ENCODE results near the gene PERM1. TPM values are rescaled to one million over a fixed set of nuclear protein-coding genes. Genes with fewer than 3 reads are reported as not detected.

Gene PERM1
- polyA plus RNA-seq, 2 donors: 0.47 to 3.4 TPM

Other genes starting within 250 kb of the PERM1 start
- gene SAMD11, start 58.2 kb downstream of the PERM1 start, polyA plus RNA-seq: 1 to 10 TPM in 1 of 2 donors, under 1 TPM in 1; 0.68 to 1.5 TPM
- gene NOC2L, start 22.8 kb downstream of the PERM1 start, polyA plus RNA-seq: 10 to 100 TPM; 60.8 to 67.4 TPM
- gene KLHL17, start 21.5 kb downstream of the PERM1 start, polyA plus RNA-seq: 10 to 100 TPM; 11.9 to 21.8 TPM
- 10 to 100 TPM; 35.6 to 74.7 TPM for gene PLEKHN1, start 15.6 kb downstream of the PERM1 start, polyA plus RNA-seq
- gene HES4, start 18.0 kb upstream of the PERM1 start, polyA plus RNA-seq: 10 to 100 TPM; 15.1 to 20.2 TPM
- gene ISG15, start 31.4 kb upstream of the PERM1 start, polyA plus RNA-seq: 10 to 100 TPM; 17.8 to 40.7 TPM
- gene AGRN, start 38.0 kb upstream of the PERM1 start, polyA plus RNA-seq: 10 to 100 TPM; 17.0 to 40.6 TPM
- 10 to 100 TPM; 28.2 to 44.2 TPM for gene RNF223, start 92.2 kb upstream of the PERM1 start, polyA plus RNA-seq
- gene C1orf159, start 134.0 kb upstream of the PERM1 start, polyA plus RNA-seq: 10 to 100 TPM; 13.0 to 27.5 TPM
- gene TTLL10, start 191.8 kb upstream of the PERM1 start, polyA plus RNA-seq: under 1 TPM; 0.28 to 0.43 TPM
- 1 to 10 TPM; 1.9 to 4.3 TPM for gene TNFRSF18, start 224.5 kb upstream of the PERM1 start, polyA plus RNA-seq
- 1 to 10 TPM in 1 of 2 donors, under 1 TPM in 1; 0.73 to 1.1 TPM for gene TNFRSF4, start 232.1 kb upstream of the PERM1 start, polyA plus RNA-seq
- 10 to 100 TPM; 43.9 to 68.0 TPM for gene SDF4, start 249.9 kb upstream of the PERM1 start, polyA plus RNA-seq

Data from esophagus (tissue), 2 donors.